Smooth muscle cell (in vitro differentiated cells): Measurements from ENCODE around the gene LEFTY2. TPM values are rescaled to one million over a fixed set of nuclear protein-coding genes. Genes with fewer than 3 reads are reported as not detected.

Source experiments
- DNase-seq: peaks from one replicate; lab custom pipeline; 2025; ENCODE audit not compliant: unreplicated experiment; lab: John Stamatoyannopoulos, UW
- H2AFZ ChIP-seq: fragments of 200-600 bp; sonication (generic); 2 replicates; pipeline ENCODE4 v1.6.0; 2016; ENCODE audit warnings: antibody characterized with exemption, low read depth, mild to moderate bottlenecking
- H3F3A ChIP-seq: fragments of 200-600 bp; sonication (generic); 2 replicates; pipeline ENCODE4 v1.6.0; 2017; ENCODE audit warnings: antibody characterized with exemption, low read depth
- H3K27ac ChIP-seq: fragments of 200-600 bp; sonication (generic); 2 replicates; pipeline ENCODE4 v1.5.1; 2016; ENCODE audit warnings: low read depth, mild to moderate bottlenecking
- H3K27me3 ChIP-seq: fragments of 200-600 bp; sonication (generic); 2 replicates; pipeline ENCODE4 v1.6.1; 2016; ENCODE audit warnings: low read depth, mild to moderate bottlenecking
- H3K36me3 ChIP-seq: fragments of 200-600 bp; sonication (generic); 2 replicates; pipeline ENCODE4 v1.5.1; 2016; ENCODE audit warnings: low read depth
- H3K4me1 ChIP-seq: fragments of 200-600 bp; sonication (generic); 2 replicates; pipeline ENCODE4 v1.5.1; 2016; ENCODE audit warnings: low read depth
- H3K4me2 ChIP-seq: fragments of 200-600 bp; sonication (generic); 2 replicates; pipeline ENCODE4 v1.6.0; 2016; ENCODE audit warnings: mild to moderate bottlenecking
- H3K4me3 ChIP-seq: fragments of 200-600 bp; sonication (generic); 2 replicates; pipeline ENCODE4 v1.5.1; 2016; ENCODE audit warnings: mild to moderate bottlenecking
- H3K79me2 ChIP-seq: fragments of 200-600 bp; sonication (generic); 2 replicates; pipeline ENCODE4 v1.6.0; 2016; ENCODE audit warnings: low read depth, mild to moderate bottlenecking
- H3K9ac ChIP-seq: fragments of 200-600 bp; sonication (generic); 2 replicates; pipeline ENCODE4 v1.6.0; 2016; ENCODE audit warnings: low read depth
- H3K9me3 ChIP-seq: fragments of 200-600 bp; sonication (generic); replicated peaks from 2 replicates; pipeline ENCODE4 v1.5.1; 2016; ENCODE audit warnings: low read depth
- H4K20me1 ChIP-seq: fragments of 200-600 bp; sonication (generic); 2 replicates; pipeline ENCODE4 v1.6.0; 2016; ENCODE audit warnings: low read depth
- WGBS: methylation state at CpG from one replicate; pipeline ENCODE4 v1.1.7; 2016; ENCODE audit warnings: low lambda C conversion rate; 5-methylcytosine and 5-hydroxymethylcytosine counted together
- polyA plus RNA-seq: library from polyadenylated mRNA; unstranded; fragments of >200 nt; fragmentation: Nextera tagmentation; extraction: Ambion mirVana; gene quantifications from 2 replicates; pipeline ENCODE4 v1.2.1, GENCODE V29; 2016
- total RNA-seq: library from RNA; depleted of rRNA; stranded (reverse); fragments of >200 nt; gene quantifications from 2 replicates; pipeline ENCODE4 v1.2.3, GENCODE V29; 2014
- TF ChIP-seq, protein P1 (sequence below): fragments of 200-600 bp; sonication (generic); IDR thresholded peaks from 2 replicates; pipeline ENCODE4 v1.5.1; 2017; ENCODE audit warnings: borderline replicate concordance, mild to moderate bottlenecking, antibody characterized with exemption; ENCODE audit not compliant: insufficient read depth, poor library complexity, severe bottlenecking

LEFTY2 gene
- total and polyA plus RNA-seq, 2 experiments from 2014 or later: 0.09 to 0.25 TPM

DNA sequence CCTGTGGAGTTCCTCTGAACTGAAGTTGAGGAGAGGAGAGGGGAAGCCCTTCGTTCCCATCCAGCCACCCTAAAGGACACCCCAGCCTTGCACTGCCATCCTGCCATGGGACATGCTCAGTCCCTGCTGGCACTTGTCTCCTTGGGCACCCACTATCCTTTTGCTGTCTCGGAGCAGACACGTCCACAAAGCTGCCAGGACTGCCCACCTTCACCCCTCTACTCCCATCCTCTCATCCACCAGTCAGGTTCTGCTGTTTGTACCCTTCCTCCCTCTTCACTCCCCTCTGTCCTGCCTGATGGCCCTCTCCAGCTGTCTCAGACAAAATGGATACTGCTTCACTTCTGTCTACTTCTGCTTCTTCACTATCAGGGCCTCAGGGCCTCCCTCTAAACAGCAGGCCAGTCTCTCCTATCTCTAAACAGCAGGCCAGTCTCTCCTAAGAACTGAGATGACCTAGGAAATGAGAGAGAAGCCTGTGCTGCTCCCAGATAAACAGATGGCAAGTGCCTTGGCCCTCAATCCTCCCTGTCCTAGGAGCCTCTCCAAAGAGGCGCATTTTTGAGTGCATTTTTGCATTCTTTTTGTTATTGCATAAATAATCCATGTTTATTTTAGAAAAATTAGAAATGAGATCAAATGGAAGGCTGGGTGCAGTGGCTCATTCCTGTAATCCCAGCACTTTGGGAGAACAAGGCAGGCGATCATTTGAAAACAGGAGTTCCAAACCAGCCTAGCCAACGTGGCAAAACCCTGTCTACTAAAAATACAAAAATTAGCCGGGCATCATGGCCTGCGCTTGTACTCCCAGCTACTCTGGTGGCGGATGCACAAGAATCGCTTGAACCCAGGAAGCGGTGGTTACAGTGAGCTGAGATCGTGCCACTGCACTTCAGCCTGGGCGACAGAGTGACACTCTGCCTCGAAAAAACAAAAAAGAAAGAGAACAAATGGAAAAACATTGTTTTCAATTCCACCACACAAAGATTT is 12.5 kb downstream of the LEFTY2 start:
- Histone ChIP-seq H3K4me2 (no peak overlapping the region), H3K9ac (no peak overlapping the region), H3K9me3 (no peaks in the 10 kb centered on the region), H3K36me3 (no peaks in the 10 kb centered on the region), H4K20me1 (no peaks in the 10 kb centered on the region), H3F3A (no peaks in the 10 kb centered on the region), H3K27me3 (no peaks in the 10 kb centered on the region), H3K27ac (no peak overlapping the region), H3K4me3 (no peak overlapping the region), H2AFZ (peak overlapping the region; percentile 78), H3K4me1 (peaks cover 4% of the 10 kb centered on the region), H3K79me2 (peaks cover under 1% of the 10 kb centered on the region)
- TF ChIP-seq, protein P1, sequence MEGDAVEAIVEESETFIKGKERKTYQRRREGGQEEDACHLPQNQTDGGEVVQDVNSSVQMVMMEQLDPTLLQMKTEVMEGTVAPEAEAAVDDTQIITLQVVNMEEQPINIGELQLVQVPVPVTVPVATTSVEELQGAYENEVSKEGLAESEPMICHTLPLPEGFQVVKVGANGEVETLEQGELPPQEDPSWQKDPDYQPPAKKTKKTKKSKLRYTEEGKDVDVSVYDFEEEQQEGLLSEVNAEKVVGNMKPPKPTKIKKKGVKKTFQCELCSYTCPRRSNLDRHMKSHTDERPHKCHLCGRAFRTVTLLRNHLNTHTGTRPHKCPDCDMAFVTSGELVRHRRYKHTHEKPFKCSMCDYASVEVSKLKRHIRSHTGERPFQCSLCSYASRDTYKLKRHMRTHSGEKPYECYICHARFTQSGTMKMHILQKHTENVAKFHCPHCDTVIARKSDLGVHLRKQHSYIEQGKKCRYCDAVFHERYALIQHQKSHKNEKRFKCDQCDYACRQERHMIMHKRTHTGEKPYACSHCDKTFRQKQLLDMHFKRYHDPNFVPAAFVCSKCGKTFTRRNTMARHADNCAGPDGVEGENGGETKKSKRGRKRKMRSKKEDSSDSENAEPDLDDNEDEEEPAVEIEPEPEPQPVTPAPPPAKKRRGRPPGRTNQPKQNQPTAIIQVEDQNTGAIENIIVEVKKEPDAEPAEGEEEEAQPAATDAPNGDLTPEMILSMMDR: no peak
- no peak for DNase-seq
- WGBS: 93% methylated on average over 14 of the region's 14 CpGs

- Histone ChIP-seq H3K4me1 (peaks cover 9% of the 10 kb centered on the region), H3K27ac (no peak overlapping the region), H4K20me1 (no peaks in the 10 kb centered on the region), H3K9ac (no peak overlapping the region), H3K79me2 (peaks cover 9% of the 10 kb centered on the region), H3K27me3 (no peaks in the 10 kb centered on the region), H2AFZ (no peak overlapping the region), H3K4me2 (no peak overlapping the region), H3K9me3 (no peaks in the 10 kb centered on the region), H3F3A (no peaks in the 10 kb centered on the region), H3K4me3 (no peak overlapping the region), H3K36me3 (no peaks in the 10 kb centered on the region)
- DNase-seq: no peak
- 92% methylated on average over 3 of the region's 3 CpGs for WGBS
- TF ChIP-seq, protein P1: no peak
These were observed 14.4 kb downstream of the LEFTY2 start for GRCh38 chr1:225926551-225927113.

DNA sequence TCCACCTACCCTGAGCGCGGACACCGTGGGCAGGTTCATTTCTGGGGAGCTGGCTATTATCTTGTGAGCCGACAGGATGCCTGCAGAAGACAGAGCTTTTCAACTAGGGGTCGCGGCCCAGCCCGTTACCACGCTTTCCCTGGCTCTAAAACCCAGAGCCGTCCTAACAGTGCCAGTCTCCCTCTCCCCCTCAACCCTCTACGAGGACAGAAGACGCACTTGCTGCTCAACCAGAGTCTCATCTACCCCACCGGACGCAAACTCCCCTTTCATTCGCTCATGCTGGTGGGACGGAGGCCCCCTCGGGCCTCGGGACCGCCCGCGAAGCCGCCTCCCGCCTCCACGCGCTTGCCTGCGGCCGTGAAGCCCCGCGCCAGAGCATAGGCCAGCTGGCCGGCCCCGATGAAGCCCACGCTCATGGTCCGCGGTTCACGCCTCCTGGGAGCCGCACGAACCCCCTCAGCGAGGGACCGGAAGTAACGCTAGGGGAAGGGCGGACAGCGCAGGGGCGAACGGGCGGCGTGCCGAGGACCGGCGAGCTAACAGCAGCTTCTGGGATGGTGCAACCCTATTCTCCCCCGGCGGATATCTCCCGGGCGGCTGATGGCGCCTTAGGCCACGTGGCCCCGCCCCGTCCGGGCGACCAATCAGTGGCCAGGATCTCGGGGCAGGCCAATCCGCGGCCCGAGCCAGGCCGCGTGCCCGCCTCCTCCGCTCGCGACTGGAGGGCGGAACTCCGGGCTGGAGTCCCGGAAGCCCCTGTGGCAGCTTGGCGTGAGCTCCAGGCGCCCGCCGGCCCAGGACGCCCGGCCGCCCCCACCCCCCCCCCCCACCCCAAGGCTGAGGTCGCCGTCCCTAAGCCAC is 17.1 kb downstream of the LEFTY2 start, which contains the start of gene PYCR2:
Gene PYCR2, minus strand, starts transcription at position 559 of the 864 bp plus-strand sequence. Its CDS starts 140 bp downstream, at position 419.
- no peaks in the 10 kb centered on the region for H3K36me3 ChIP-seq
- peak within 1 kb of the TSS; percentile 95 for H3K4me2 ChIP-seq
- peak within 1 kb of the TSS; percentile 88 for H2AFZ ChIP-seq
- no peaks in the 10 kb centered on the region for H3F3A ChIP-seq
- H3K9ac ChIP-seq: peak within 1 kb of the TSS; percentile 78
- peak within 1 kb of the TSS; percentile 83 for H3K4me3 ChIP-seq
- H4K20me1 ChIP-seq: no peaks in the 10 kb centered on the region
- peak within 1 kb of the TSS; percentile 73 for H3K27ac ChIP-seq
- DNase-seq: peak; percentile 84
- no peaks in the 10 kb centered on the region for H3K9me3 ChIP-seq
- no peaks in the 10 kb centered on the region for H3K27me3 ChIP-seq
- H3K4me1 ChIP-seq: peaks cover 6% of the 10 kb centered on the region
- under 1% methylated on average over 73 of the region's 80 CpGs for WGBS
- peaks cover 9% of the 10 kb centered on the region for H3K79me2 ChIP-seq
- TF ChIP-seq, protein P1: no peak
